ENCODE data around the gene MRPS27.

DNA sequence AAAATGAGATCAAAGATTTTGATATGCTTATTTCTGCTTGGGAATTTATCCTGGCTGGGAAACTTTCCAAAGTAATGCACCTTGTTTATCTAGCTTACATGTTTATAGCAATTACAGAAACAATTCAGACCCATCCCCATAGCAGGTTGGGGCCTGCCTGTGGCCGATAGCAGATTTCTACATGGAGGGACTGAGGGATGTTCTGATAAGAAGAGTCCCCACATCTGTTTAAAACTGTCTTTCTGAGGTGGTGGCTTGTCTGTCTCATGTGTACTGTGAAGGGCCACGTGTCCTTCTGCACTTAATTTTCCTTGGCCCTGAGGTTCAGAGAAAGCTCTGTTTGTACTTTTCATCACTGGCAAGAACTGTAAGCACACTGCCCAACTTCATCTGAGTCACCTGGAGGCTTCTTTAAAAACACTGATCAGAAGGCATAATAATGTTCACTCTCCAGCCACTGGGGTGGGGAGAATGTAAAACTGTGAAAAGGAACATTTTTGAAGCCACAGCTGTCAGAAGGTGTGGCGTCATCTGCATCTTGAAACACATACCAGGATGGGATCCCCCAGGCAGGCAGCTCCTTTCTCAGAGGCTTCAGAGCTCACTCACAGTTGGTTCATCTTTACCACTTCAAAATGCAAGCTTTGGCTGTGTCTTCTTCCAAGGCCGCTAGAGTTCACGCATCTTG, 132.5 kb downstream of the MRPS27 start:
- TF ChIP-seq, protein P1, sequence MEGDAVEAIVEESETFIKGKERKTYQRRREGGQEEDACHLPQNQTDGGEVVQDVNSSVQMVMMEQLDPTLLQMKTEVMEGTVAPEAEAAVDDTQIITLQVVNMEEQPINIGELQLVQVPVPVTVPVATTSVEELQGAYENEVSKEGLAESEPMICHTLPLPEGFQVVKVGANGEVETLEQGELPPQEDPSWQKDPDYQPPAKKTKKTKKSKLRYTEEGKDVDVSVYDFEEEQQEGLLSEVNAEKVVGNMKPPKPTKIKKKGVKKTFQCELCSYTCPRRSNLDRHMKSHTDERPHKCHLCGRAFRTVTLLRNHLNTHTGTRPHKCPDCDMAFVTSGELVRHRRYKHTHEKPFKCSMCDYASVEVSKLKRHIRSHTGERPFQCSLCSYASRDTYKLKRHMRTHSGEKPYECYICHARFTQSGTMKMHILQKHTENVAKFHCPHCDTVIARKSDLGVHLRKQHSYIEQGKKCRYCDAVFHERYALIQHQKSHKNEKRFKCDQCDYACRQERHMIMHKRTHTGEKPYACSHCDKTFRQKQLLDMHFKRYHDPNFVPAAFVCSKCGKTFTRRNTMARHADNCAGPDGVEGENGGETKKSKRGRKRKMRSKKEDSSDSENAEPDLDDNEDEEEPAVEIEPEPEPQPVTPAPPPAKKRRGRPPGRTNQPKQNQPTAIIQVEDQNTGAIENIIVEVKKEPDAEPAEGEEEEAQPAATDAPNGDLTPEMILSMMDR (IDR thresholded peaks at IDR 0.05): no peak
- TF ChIP-seq POLR2AphosphoS5 (IDR thresholded peaks at IDR 0.05) (no peak), EP300 (IDR thresholded peaks at IDR 0.05) (no peak)
